Measurements from ENCODE around the gene CEP83. TPM values are rescaled to one million over a fixed set of nuclear protein-coding genes. Genes with fewer than 3 reads are reported as not detected.

CEP83 gene
- total RNA-seq, 1 experiment from 2014 or later, result 28.9 TPM

DNA sequence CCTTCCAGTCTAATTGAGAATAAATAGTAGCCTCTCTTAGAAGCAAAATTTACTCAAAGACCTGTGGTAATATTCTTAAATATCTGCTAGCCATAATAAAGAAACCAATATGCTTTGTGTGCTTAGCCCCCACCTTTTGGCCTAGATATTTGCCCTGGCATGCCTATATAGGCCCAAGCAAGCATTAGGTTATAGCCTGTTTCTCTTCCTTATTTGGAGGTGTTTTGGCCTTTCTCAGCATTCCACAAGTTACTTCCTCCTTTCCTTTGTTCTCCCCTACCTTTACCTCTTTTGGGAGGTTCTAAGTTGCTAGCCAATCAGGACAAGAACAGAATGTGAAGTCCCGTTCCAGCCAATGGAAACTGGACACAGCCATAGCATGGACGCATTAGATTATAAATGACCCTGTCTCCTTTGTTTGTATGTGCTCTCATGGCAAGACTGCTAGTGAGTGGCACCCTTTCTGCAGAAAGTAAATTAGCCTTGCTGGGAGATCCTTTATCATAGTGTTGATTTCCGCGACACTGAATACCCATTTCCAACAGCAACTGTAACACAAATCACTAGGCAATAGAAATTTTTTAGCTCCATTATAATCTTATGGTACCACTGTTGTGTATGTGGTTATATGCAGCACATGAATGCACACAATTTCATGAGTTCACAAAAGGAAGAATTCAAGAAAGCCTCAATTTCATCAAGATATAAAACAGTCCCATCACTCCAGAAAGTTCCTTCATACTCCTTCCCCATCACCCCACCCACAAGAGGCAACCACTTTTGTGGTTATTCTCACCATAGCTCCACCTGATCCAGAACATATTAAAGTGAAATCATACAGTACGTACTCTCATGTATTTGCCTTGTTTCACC, 37.6 kb downstream of the CEP83 start:
- TF ChIP-seq, protein P1, sequence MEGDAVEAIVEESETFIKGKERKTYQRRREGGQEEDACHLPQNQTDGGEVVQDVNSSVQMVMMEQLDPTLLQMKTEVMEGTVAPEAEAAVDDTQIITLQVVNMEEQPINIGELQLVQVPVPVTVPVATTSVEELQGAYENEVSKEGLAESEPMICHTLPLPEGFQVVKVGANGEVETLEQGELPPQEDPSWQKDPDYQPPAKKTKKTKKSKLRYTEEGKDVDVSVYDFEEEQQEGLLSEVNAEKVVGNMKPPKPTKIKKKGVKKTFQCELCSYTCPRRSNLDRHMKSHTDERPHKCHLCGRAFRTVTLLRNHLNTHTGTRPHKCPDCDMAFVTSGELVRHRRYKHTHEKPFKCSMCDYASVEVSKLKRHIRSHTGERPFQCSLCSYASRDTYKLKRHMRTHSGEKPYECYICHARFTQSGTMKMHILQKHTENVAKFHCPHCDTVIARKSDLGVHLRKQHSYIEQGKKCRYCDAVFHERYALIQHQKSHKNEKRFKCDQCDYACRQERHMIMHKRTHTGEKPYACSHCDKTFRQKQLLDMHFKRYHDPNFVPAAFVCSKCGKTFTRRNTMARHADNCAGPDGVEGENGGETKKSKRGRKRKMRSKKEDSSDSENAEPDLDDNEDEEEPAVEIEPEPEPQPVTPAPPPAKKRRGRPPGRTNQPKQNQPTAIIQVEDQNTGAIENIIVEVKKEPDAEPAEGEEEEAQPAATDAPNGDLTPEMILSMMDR (IDR thresholded peaks at IDR 0.05; ENCODE audit: unreplicated experiment), result no peak
- no peak for DNase-seq
- intact Hi-C loops (cut with micrococcal nuclease; ENCODE audit: unreplicated experiment), result no loop called here
- Mint-ChIP-seq H3K4me3 (ENCODE audit: low read depth, unreplicated experiment) (no peak overlapping the region), H3K27me3 (ENCODE audit: unreplicated experiment) (no peaks in the 10 kb centered on the region), H3K4me1 (ENCODE audit: low read depth, unreplicated experiment) (peaks cover 3% of the 10 kb centered on the region), H3K9me3 (ENCODE audit: low read depth, unreplicated experiment) (peaks cover 11% of the 10 kb centered on the region), H3K36me3 (ENCODE audit: insufficient read depth, unreplicated experiment) (no peaks in the 10 kb centered on the region), H3K27ac (ENCODE audit: unreplicated experiment) (no peak overlapping the region)
- CTCF ChIA-PET, result no interaction called here
- BruUV-seq (replicated peaks), result no TSS peak

DNA sequence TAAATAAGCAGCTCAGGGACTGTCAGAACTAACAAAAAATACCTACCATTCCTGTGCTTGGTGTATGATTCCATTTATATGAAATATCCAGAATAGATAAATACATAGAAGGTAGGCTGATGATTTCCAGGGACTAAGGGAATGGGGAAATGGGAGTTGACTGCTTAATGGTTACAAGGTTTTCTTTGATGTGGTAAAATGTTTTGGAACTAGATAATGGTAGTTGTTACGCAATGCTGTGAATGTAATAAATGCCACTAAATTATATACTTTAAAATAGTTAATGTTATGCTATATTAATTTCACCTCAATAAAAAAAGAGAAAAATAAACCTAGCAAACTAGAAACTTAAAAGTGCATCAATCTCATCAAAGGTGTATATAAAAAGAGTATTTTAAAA, 41.1 kb downstream of the CEP83 start:
- Mint-ChIP-seq H3K4me1 (ENCODE audit: low read depth, unreplicated experiment) (peaks cover 6% of the 10 kb centered on the region), H3K4me3 (ENCODE audit: low read depth, unreplicated experiment) (no peak overlapping the region), H3K27ac (ENCODE audit: unreplicated experiment) (no peak overlapping the region), H3K9me3 (ENCODE audit: low read depth, unreplicated experiment) (peaks cover 7% of the 10 kb centered on the region), H3K27me3 (ENCODE audit: unreplicated experiment) (no peaks in the 10 kb centered on the region), H3K36me3 (ENCODE audit: insufficient read depth, unreplicated experiment) (no peaks in the 10 kb centered on the region)
- TF ChIP-seq, protein P1 (IDR thresholded peaks at IDR 0.05; ENCODE audit: unreplicated experiment), result no peak
- intact Hi-C loops (cut with micrococcal nuclease; ENCODE audit: unreplicated experiment), result no loop called here
- no peak for DNase-seq
- CTCF ChIA-PET, result no interaction called here
- no TSS peak for BruUV-seq (replicated peaks)

DNA sequence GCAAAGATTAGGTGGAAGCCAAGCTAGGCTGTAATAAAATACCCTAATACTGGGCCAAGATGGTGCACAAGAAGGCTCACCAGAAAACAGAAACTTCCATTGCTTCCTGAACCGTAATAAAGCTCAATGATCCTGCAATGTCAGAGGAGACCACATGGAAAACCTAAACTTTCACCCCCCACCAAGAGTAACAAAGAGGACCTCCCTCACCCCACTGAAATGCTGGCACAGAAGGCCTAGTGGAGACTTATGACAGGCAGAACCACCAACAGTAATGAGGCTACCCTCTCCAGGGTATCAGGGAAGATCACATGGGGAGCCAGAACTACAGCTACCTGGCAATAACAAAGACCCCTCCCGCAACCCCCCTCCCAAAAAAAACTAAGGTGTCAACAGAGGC, 43.1 kb downstream of the CEP83 start:
- TF ChIP-seq, protein P1 (IDR thresholded peaks at IDR 0.05; ENCODE audit: unreplicated experiment), result no peak
- no peak overlapping the region for H3K4me3 Mint-ChIP-seq (ENCODE audit: low read depth, unreplicated experiment)
- H3K9me3 Mint-ChIP-seq (ENCODE audit: low read depth, unreplicated experiment), result no peaks in the 10 kb centered on the region
- intact Hi-C loops (cut with micrococcal nuclease; ENCODE audit: unreplicated experiment), result no loop called here
- H3K27ac Mint-ChIP-seq (ENCODE audit: unreplicated experiment), result no peak overlapping the region
- CTCF ChIA-PET, result no interaction called here
- BruUV-seq (replicated peaks), result no TSS peak
- no peak for DNase-seq
- H3K36me3 Mint-ChIP-seq (ENCODE audit: insufficient read depth, unreplicated experiment), result no peaks in the 10 kb centered on the region
- no peaks in the 10 kb centered on the region for H3K27me3 Mint-ChIP-seq (ENCODE audit: unreplicated experiment)
- H3K4me1 Mint-ChIP-seq (ENCODE audit: low read depth, unreplicated experiment), result peaks cover 9% of the 10 kb centered on the region

DNA sequence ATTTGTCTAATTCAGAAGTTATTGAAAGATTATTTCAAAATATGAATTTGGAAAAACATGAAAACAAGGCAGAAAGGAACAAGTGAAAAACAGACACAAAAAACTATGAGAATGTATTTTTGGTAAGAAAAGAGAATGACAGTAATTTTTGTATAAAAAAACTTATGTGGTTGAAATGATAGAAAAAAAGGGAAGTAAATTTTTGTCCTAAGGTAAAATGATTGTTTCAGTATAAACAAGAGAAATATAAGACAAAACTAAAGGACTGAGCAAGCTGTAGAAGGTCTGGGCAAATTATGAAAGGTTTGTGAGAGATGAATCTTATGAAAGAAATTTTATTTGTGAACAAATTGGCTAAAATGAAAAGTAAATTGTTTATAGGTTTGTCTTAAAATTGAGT, 44.6 kb downstream of the CEP83 start:
- no peaks in the 10 kb centered on the region for H3K27me3 Mint-ChIP-seq (ENCODE audit: unreplicated experiment)
- no peak for DNase-seq
- H3K9me3 Mint-ChIP-seq (ENCODE audit: low read depth, unreplicated experiment), result no peaks in the 10 kb centered on the region
- TF ChIP-seq, protein P1 (IDR thresholded peaks at IDR 0.05; ENCODE audit: unreplicated experiment), result no peak
- peaks cover 14% of the 10 kb centered on the region for H3K4me1 Mint-ChIP-seq (ENCODE audit: low read depth, unreplicated experiment)
- CTCF ChIA-PET, result no interaction called here
- no peak overlapping the region for H3K4me3 Mint-ChIP-seq (ENCODE audit: low read depth, unreplicated experiment)
- intact Hi-C loops (cut with micrococcal nuclease; ENCODE audit: unreplicated experiment), result no loop called here
- no TSS peak for BruUV-seq (replicated peaks)
- no peak overlapping the region for H3K27ac Mint-ChIP-seq (ENCODE audit: unreplicated experiment)
- no peaks in the 10 kb centered on the region for H3K36me3 Mint-ChIP-seq (ENCODE audit: insufficient read depth, unreplicated experiment)

All from Calu3 (cell line).